ENCODE data around the gene BTBD7. TPM values are rescaled to one million over a fixed set of nuclear protein-coding genes. Genes with fewer than 3 reads are reported as not detected.

BTBD7 gene
- total RNA-seq, 4 donors from 2014 or later, result 10.0 to 16.9 (median 12.1) TPM

DNA sequence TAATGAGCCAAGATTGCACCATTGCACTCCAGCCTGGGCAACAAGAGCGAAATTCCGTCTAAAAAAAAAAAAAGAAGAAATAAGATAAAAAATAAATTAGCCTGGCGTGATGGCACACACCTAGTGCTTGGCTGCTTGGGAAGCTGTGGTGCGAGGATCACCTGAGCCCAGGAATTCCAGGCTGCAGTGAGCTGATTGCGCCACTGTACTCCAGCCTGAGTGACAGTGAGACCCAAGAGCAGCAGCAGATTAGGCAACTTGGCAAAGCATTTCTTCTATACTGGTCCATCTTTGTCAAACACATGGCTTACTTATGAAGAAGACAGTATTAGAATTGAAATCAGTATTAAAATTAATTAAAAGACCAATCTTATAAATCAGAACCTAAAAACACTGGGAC lies 132.3 kb downstream of the BTBD7 start:
- DNase-seq (no peak), ATAC-seq (peak; percentile 55 to 63)
- H3K9me3 ChIP-seq, result no peaks in the 10 kb centered on the region
- peaks cover 7 to 9% of the 10 kb centered on the region in 2 donors for H3K4me1 ChIP-seq
- intact Hi-C loops (cut with DNase I; ENCODE audit: low total_unique reads), result no loop called here
- peak overlapping the region in 1 of 4 donors; percentile 66 for H3K27ac ChIP-seq
- TF ChIP-seq, protein P1, sequence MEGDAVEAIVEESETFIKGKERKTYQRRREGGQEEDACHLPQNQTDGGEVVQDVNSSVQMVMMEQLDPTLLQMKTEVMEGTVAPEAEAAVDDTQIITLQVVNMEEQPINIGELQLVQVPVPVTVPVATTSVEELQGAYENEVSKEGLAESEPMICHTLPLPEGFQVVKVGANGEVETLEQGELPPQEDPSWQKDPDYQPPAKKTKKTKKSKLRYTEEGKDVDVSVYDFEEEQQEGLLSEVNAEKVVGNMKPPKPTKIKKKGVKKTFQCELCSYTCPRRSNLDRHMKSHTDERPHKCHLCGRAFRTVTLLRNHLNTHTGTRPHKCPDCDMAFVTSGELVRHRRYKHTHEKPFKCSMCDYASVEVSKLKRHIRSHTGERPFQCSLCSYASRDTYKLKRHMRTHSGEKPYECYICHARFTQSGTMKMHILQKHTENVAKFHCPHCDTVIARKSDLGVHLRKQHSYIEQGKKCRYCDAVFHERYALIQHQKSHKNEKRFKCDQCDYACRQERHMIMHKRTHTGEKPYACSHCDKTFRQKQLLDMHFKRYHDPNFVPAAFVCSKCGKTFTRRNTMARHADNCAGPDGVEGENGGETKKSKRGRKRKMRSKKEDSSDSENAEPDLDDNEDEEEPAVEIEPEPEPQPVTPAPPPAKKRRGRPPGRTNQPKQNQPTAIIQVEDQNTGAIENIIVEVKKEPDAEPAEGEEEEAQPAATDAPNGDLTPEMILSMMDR (IDR thresholded peaks at IDR 0.05 in 4 of 5, conservative IDR thresholded peaks at IDR 0.05 in 1 of 5), result no peak
- no peak for TF ChIP-seq POLR2A (IDR thresholded peaks at IDR 0.05)
- H3K36me3 ChIP-seq, result no peaks in the 10 kb centered on the region
- no peak overlapping the region for H3K4me3 ChIP-seq
- H3K27me3 ChIP-seq, result no peaks in the 10 kb centered on the region
- in situ Hi-C loops (cut with MboI; ENCODE audit: low sequenced_read_pairs in 4 of 4), result loop anchor here in 1 of 4 donors (25.0 kb wide), 1 partner anchor 412 kb away; no protein-coding TSS in a partner anchor

DNA sequence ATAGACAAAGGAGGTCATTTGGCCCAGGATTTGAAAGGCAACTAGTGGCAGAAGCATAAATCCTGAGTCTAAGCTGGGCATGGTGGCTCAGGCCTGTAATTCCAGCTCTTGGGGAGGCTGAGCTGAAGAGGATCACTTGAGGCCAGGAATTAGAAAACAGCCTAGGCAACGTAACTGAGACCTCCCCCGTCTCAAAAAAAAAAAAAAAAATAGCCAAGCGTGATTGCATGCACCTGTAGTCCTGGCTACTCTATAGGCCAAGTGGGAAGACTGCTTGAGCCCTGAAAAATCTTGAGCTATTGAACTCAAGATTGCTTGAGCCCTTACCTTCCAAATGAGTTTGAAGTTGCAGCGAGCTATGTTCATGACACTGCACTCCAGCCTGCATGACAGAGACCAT lies 133.8 kb downstream of the BTBD7 start:
- ATAC-seq, result no peak
- in situ Hi-C loops (cut with MboI; ENCODE audit: low sequenced_read_pairs in 4 of 4), result no loop called here
- H3K36me3 ChIP-seq, result no peaks in the 10 kb centered on the region

DNA sequence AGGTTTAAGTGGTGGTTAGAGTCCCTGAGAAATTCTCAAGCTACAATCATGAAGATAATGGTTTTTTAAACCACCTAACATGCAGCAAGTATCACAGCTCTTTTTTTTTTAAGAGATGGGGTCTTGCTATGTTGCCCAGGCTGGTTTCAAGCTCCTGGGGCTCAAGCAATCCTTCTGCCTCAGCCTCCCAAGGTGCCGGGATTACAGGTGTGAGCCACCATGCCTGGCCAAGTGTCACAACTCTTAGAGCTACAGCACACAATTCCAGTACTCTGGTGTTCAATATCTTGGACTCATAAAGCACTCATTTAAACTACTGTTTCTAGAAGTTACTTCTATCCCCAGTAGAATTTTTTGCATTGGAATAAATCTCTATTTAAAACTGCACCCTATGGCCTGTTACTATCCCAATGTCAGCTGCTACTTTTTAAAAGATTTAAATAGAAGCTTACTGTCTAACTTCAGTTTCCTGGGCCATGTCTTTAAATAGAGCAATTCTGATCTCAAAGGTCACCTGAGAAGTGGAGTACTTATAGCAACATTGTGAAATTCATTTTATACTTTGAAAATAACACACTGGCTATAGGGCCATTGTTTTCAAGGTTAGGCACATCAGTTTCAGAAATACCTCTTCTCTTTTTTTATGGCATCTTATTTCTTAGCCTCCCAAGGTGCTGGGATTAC lies 137.4 kb downstream of the BTBD7 start:
- intact Hi-C loops (cut with DNase I; ENCODE audit: low total_unique reads) (no loop called here), in situ Hi-C loops (cut with MboI; ENCODE audit: low sequenced_read_pairs in 4 of 4) (no loop called here)
- H3K27ac ChIP-seq, result peak overlapping the region; percentile 49 to 77 (median 74)
- ATAC-seq (peak; percentile 77 to 85), DNase-seq (no peak)
- H3K9me3 ChIP-seq, result no peaks in the 10 kb centered on the region
- TF ChIP-seq, protein P1 (IDR thresholded peaks at IDR 0.05 in 4 of 5, conservative IDR thresholded peaks at IDR 0.05 in 1 of 5), result no peak
- TF ChIP-seq POLR2A (IDR thresholded peaks at IDR 0.05), result no peak
- H3K27me3 ChIP-seq, result no peaks in the 10 kb centered on the region
- peaks cover 0 to 4% of the 10 kb centered on the region in 2 donors for H3K36me3 ChIP-seq
- H3K4me1 ChIP-seq, result peaks cover 17% of the 10 kb centered on the region in 2 donors
- no peak overlapping the region for H3K4me3 ChIP-seq

More for the DNA sequence above, 133.8 kb downstream of the BTBD7 start:
- Histone ChIP-seq H3K27ac (peak overlapping the region; percentile 26 to 66 (median 49)), H3K9me3 (no peaks in the 10 kb centered on the region), H3K4me1 (peaks cover 13 to 17% of the 10 kb centered on the region in 2 donors), H3K4me3 (no peak overlapping the region), H3K27me3 (no peaks in the 10 kb centered on the region)
- DNase-seq, result no peak
- TF ChIP-seq POLR2A (IDR thresholded peaks at IDR 0.05), result no peak
- TF ChIP-seq, protein P1 (IDR thresholded peaks at IDR 0.05 in 4 of 5, conservative IDR thresholded peaks at IDR 0.05 in 1 of 5), result no peak
- intact Hi-C loops (cut with DNase I; ENCODE audit: low total_unique reads), result no loop called here

Other genes with a start within 250 kb of the BTBD7 start
- 10 to 100 TPM; 49.7 to 80.1 (median 53.6) TPM for gene ITPK1, start 217.1 kb downstream of the BTBD7 start, total RNA-seq
- gene MOAP1, start 148.1 kb downstream of the BTBD7 start, total RNA-seq, result 10 to 100 TPM; 31.1 to 41.9 (median 32.2) TPM
- gene LYSET, start 147.7 kb downstream of the BTBD7 start, total RNA-seq, result 10 to 100 TPM in 3 of 4 donors, 1 to 10 TPM in 1; 9.7 to 16.0 (median 14.0) TPM
- 10 to 100 TPM in 2 of 4 donors, 1 to 10 TPM in 2; 8.3 to 17.9 (median 11.1) TPM for gene GON7, start 126.0 kb downstream of the BTBD7 start, total RNA-seq
- gene UBR7, start 125.8 kb downstream of the BTBD7 start, total RNA-seq, result 10 to 100 TPM; 14.8 to 36.4 (median 27.4) TPM
- gene COX8C, start 14.1 kb upstream of the BTBD7 start, total RNA-seq, result not detected
- gene UNC79, start 97.9 kb upstream of the BTBD7 start, total RNA-seq, result under 1 TPM; 0.33 to 0.73 (median 0.51) TPM

All from gastrocnemius medialis (tissue), 4 donors.